Prostate gland (tissue), 2 donors: ENCODE data around the gene WHRN.

ENCODE experiments used
- POLR2A ChIP-seq: fragments of 450-650 bp; IDR thresholded peaks from one replicate; pipeline ENCODE4 v1.6.1; 2016; ENCODE audit warnings: antibody characterized with exemption, mild to moderate bottlenecking
- POLR2AphosphoS5 ChIP-seq: sonication (generic); formaldehyde crosslinking; IDR thresholded peaks from one replicate; pipeline ENCODE4 v1.6.1; 2017; ENCODE audit warnings: antibody characterized with exemption
- TF ChIP-seq, protein P1 (sequence below), 4 experiments: fragments of 200-600 bp in 2 of 4; fragments of 450-650 bp in 2 of 4; sonication (generic) in 2 of 4; IDR thresholded peaks; 1 replicate in 3 of 4; 2 replicates in 1 of 4; pipeline ENCODE4 v1.5.1; 2016 to 2019; ENCODE audit warnings: antibody characterized with exemption in 4 of 4, mild to moderate bottlenecking in 2 of 4, moderate library complexity in 2 of 4

DNA sequence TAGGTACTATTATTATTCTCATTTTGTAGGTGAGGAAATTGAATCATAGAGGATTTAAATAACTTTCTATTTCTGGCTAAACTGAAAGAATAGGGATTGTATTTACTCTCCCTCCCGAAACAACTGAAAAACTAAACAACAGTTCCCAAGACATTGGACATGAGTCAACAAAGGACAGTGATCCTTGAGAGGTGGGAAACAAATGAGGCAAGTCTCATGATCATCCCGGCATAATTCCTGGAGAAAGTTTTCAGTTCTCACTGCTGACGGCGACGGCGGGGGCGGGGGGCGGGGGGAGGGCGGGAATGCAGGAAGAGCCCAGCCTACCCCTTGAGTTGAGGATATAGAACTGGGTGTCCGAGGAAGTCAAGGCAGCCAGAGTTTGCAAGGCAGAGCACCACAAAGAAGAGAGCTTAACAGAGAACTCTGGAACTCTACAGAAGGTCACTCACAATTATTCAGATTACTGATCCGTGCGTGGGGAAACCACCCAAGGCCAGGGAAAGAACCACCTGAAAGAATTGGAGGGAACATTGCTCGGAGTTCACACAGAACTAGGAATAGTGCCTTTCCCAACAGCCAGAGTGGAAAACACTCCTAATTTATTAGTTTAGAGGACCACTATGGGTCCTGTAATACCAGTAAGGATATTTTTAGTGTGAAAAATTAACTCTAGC, 27.4 kb upstream of the WHRN start:
- TF ChIP-seq, protein P1, sequence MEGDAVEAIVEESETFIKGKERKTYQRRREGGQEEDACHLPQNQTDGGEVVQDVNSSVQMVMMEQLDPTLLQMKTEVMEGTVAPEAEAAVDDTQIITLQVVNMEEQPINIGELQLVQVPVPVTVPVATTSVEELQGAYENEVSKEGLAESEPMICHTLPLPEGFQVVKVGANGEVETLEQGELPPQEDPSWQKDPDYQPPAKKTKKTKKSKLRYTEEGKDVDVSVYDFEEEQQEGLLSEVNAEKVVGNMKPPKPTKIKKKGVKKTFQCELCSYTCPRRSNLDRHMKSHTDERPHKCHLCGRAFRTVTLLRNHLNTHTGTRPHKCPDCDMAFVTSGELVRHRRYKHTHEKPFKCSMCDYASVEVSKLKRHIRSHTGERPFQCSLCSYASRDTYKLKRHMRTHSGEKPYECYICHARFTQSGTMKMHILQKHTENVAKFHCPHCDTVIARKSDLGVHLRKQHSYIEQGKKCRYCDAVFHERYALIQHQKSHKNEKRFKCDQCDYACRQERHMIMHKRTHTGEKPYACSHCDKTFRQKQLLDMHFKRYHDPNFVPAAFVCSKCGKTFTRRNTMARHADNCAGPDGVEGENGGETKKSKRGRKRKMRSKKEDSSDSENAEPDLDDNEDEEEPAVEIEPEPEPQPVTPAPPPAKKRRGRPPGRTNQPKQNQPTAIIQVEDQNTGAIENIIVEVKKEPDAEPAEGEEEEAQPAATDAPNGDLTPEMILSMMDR (IDR thresholded peaks at IDR 0.05): no peak
- TF ChIP-seq POLR2AphosphoS5 (no peak), POLR2A (no peak)
